NB4 (cell line): ENCODE results near the gene DNMT3A.

ENCODE experiments used
- POLR2A ChIP-seq: IDR thresholded peaks from 2 replicates; pipeline ENCODE4 v1.6.1; 2011; ENCODE audit warnings: mild to moderate bottlenecking; ENCODE audit not compliant: insufficient read length; ENCODE audit errors: extremely low read depth
- TF ChIP-seq, protein P1 (sequence below): IDR thresholded peaks from one replicate; pipeline ENCODE4 v1.5.1; 2012; ENCODE audit warnings: low read depth, low read length

DNA sequence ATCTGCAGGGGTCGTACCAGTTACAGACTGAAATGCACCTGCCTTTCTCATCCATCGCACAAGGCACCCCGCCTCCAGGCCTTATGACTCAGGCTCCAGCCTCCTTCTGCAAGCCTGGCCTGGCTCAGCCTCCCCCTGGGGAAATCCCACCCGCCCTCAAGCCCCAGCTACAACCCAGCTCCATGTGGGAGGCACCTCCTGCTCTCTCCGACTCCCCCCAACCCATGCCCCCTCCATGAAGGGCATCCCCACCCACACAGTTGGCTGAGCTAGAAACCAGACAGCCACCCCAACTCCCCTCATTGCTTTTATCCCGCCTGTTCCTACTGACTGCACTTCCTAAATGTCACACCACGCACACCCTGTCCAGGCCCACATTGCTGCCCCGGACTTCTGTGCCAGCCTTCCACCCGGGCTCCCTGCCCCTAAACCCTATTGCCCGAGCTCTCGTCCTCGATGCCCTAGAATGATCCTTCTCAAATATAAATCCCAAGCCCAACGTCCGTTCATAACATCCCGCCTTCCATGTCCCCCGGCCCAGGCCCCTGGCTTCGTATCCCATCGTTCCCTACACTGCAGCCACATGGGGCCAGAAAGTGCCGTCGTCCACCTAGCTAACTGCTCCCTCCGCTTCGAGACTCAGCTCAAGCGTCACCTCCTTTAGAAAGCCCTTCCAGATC is 9.9 kb downstream of the DNMT3A start:
- TF ChIP-seq, protein P1, sequence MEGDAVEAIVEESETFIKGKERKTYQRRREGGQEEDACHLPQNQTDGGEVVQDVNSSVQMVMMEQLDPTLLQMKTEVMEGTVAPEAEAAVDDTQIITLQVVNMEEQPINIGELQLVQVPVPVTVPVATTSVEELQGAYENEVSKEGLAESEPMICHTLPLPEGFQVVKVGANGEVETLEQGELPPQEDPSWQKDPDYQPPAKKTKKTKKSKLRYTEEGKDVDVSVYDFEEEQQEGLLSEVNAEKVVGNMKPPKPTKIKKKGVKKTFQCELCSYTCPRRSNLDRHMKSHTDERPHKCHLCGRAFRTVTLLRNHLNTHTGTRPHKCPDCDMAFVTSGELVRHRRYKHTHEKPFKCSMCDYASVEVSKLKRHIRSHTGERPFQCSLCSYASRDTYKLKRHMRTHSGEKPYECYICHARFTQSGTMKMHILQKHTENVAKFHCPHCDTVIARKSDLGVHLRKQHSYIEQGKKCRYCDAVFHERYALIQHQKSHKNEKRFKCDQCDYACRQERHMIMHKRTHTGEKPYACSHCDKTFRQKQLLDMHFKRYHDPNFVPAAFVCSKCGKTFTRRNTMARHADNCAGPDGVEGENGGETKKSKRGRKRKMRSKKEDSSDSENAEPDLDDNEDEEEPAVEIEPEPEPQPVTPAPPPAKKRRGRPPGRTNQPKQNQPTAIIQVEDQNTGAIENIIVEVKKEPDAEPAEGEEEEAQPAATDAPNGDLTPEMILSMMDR = no peak
- TF ChIP-seq POLR2A = no peak
